SU-DHL-6 (cell line): ENCODE data around the gene TMEM9B.

ENCODE experiments used
- CTCF ChIP-seq: fragments of 200-600 bp; sonication (generic); IDR thresholded peaks from one replicate; pipeline ENCODE4 v1.5.1; 2017; ENCODE audit warnings: antibody characterized with exemption, mild to moderate bottlenecking, low read length, moderate library complexity; ENCODE audit not compliant: insufficient read depth, poor library complexity, severe bottlenecking
- EZH2phosphoT487 ChIP-seq: fragments of 200-600 bp; sonication (generic), shearing (Covaris generic); conservative IDR thresholded peaks from 2 replicates; pipeline ENCODE4 v1.6.1; 2018; ENCODE audit warnings: mild to moderate bottlenecking, antibody characterized with exemption, low read length, moderate library complexity, mixed read lengths

- TF ChIP-seq CTCF (no peak), EZH2phosphoT487 (no peak)
Observed at GRCh38 chr11:8962841-8963240, 1.4 kb downstream of the TMEM9B start.
